Natural killer cell (primary cell): Measurements from ENCODE around the gene NT5DC4. TPM values are rescaled to one million over a fixed set of nuclear protein-coding genes. Genes with fewer than 3 reads are reported as not detected.

ENCODE experiments used
- ATAC-seq, 3 donors: fragments of 150-1000 bp in 2 of 3; fragments of 200-7000 bp in 1 of 3; cut with Tn5 transposase; 1 replicate in 1 of 3; 2 replicates in 2 of 3; pipeline ENCODE4 v1.10.0; 2021; ENCODE audit warnings: mild to moderate bottlenecking in 2 of 3, moderate library complexity in 2 of 3
- DNase-seq, 2 donors: peaks; one replicate each; pipeline versions ENCODE4 v3.0.0 to v3.0.0-alpha.2; 2013 to 2021; ENCODE audit warnings: mixed read lengths in 1 of 2
- H3K27ac ChIP-seq: one replicate; pipeline ENCODE4 v1.5.1; 2013; ENCODE audit warnings: mild to moderate bottlenecking, low read length
- H3K27me3 ChIP-seq: one replicate; pipeline ENCODE4 v1.6.1; 2013; ENCODE audit warnings: low read length; ENCODE audit not compliant: control insufficient read depth, insufficient read depth
- H3K36me3 ChIP-seq: one replicate; pipeline ENCODE4 v1.6.1; 2013; ENCODE audit warnings: low read length; ENCODE audit not compliant: control insufficient read depth, insufficient read depth
- H3K4me1 ChIP-seq: one replicate; pipeline ENCODE4 v1.6.1; 2013; ENCODE audit warnings: low read length; ENCODE audit not compliant: control insufficient read depth, insufficient read depth
- H3K4me3 ChIP-seq: one replicate; pipeline ENCODE4 v1.5.1; 2013; ENCODE audit warnings: low read length
- H3K9me3 ChIP-seq: one replicate; pipeline ENCODE4 v1.6.1; 2013; ENCODE audit warnings: low read length; ENCODE audit not compliant: control insufficient read depth, insufficient read depth
- H3K27ac Mint-ChIP-seq, 2 donors: one replicate each; pipeline ENCODE4 v1.8.0; 2022; ENCODE audit warnings: mild to moderate bottlenecking in 2 of 2, mixed read lengths in 2 of 2, moderate library complexity in 1 of 2
- H3K27me3 Mint-ChIP-seq, 2 donors: one replicate each; pipeline ENCODE4 v1.8.0; 2022; ENCODE audit warnings: low read depth in 2 of 2, mixed read lengths in 2 of 2
- H3K36me3 Mint-ChIP-seq: one replicate; pipeline ENCODE4 v1.8.0; 2022; ENCODE audit warnings: mixed read lengths
- H3K4me1 Mint-ChIP-seq, 2 donors: one replicate each; pipeline ENCODE4 v1.8.0; 2022; ENCODE audit warnings: mixed read lengths in 2 of 2
- H3K4me3 Mint-ChIP-seq: one replicate; pipeline ENCODE4 v1.8.0; 2022; ENCODE audit warnings: mild to moderate bottlenecking, moderate library complexity, mixed read lengths
- H3K9me3 Mint-ChIP-seq, 2 donors: one replicate each; pipeline ENCODE4 v1.8.0; 2022; ENCODE audit warnings: mixed read lengths in 2 of 2
- WGBS: methylation state at CpG from one replicate; pipeline ENCODE4 v1.1.7; 2013; ENCODE audit warnings: missing lambda C conversion rate; ENCODE audit not compliant: insufficient coverage; 5-methylcytosine and 5-hydroxymethylcytosine counted together
- intact Hi-C: fragments of 100-400 bp; cut with micrococcal nuclease; formaldehyde crosslinking; loops from one replicate; pipeline ENCODE4 v1.14.2; 2022
- total RNA-seq, 4 donors: library from RNA; stranded (reverse); fragments of 120-200 nt in 1 of 4; gene quantifications; one replicate each; pipeline versions ENCODE4 v1.2.3 to v1.2.4, GENCODE V29; 2013 to 2022
- TF ChIP-seq, protein P1 (sequence below): fragments of 200-600 bp; IDR thresholded peaks from one replicate; pipeline ENCODE4 v1.8.0; 2022; ENCODE audit warnings: antibody characterized with exemption

NT5DC4 gene
- total RNA-seq, 3 donors from 2014 or later (not counting 1 experiment from before 2014, with no cell fraction given) = 0.45 to 2.0 TPM; not detected in 1

DNA sequence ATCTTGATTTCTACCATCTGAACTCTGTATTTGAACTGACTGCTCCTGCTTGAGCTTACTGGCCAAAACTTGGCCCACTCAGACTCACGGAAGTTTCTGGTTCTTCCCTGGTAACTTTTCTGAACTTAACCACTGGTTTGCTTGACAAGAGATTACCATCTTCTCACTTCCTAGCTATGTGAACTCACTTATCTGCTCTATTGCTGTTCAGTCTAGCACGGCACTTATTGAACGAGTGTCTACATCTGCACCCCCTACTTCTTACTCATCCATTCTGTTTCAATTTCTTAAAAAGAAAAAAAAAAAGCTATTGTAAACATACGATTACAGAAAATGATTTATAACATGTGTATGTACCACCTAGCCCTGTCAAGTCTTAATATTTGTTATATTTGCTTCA is 34.6 kb downstream of the NT5DC4 start:
- no peaks in the 10 kb centered on the region for H3K9me3 ChIP-seq
- Mint-ChIP-seq H3K36me3 (no peaks in the 10 kb centered on the region), H3K27me3 (no peaks in the 10 kb centered on the region), H3K9me3 (no peaks in the 10 kb centered on the region), H3K4me3 (peak overlapping the region; percentile 40), H3K27ac (peak overlapping the region; percentile 4 to 68), H3K4me1 (peaks cover 11 to 18% of the 10 kb centered on the region in 2 donors)
- no peaks in the 10 kb centered on the region for H3K36me3 ChIP-seq
- intact Hi-C loops = no loop called here
- H3K4me3 ChIP-seq = no peak overlapping the region
- peak in 2 of 3 donors; percentile 47 to 81 for ATAC-seq
- TF ChIP-seq, protein P1, sequence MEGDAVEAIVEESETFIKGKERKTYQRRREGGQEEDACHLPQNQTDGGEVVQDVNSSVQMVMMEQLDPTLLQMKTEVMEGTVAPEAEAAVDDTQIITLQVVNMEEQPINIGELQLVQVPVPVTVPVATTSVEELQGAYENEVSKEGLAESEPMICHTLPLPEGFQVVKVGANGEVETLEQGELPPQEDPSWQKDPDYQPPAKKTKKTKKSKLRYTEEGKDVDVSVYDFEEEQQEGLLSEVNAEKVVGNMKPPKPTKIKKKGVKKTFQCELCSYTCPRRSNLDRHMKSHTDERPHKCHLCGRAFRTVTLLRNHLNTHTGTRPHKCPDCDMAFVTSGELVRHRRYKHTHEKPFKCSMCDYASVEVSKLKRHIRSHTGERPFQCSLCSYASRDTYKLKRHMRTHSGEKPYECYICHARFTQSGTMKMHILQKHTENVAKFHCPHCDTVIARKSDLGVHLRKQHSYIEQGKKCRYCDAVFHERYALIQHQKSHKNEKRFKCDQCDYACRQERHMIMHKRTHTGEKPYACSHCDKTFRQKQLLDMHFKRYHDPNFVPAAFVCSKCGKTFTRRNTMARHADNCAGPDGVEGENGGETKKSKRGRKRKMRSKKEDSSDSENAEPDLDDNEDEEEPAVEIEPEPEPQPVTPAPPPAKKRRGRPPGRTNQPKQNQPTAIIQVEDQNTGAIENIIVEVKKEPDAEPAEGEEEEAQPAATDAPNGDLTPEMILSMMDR = no peak
- no peaks in the 10 kb centered on the region for H3K4me1 ChIP-seq
- DNase-seq = no peak
- no peak overlapping the region for H3K27ac ChIP-seq
- no peaks in the 10 kb centered on the region for H3K27me3 ChIP-seq
- 73% methylated on average over 3 of the region's 4 CpGs for WGBS

DNA sequence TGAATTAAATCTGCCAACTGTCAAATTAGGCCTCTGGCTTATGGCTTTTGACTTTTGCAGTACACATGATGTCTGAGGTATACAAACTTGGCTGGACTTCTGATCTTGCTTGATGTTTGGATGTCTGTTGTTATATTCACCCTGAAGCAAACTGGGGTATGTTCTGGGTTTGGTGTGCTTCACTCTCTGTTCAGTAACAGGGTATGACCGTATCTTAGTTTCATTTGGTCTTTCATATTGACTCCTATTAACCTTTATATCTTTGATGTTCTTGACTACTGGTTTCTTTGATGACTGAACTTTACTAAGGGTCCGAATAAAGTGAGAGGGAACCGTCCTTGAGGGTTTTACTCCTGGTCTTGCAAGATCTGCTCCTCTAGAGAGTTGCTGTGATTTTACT is 35.4 kb downstream of the NT5DC4 start:
- Histone ChIP-seq H3K36me3 (no peaks in the 10 kb centered on the region), H3K27me3 (no peaks in the 10 kb centered on the region), H3K9me3 (no peaks in the 10 kb centered on the region), H3K4me1 (no peaks in the 10 kb centered on the region), H3K27ac (no peak overlapping the region), H3K4me3 (no peak overlapping the region)
- DNase-seq (no peak), ATAC-seq (no peak)
- peaks cover 8 to 16% of the 10 kb centered on the region in 2 donors for H3K4me1 Mint-ChIP-seq
- 100% methylated on average over 2 of the region's 3 CpGs for WGBS
- peak overlapping the region; percentile 4 to 68 for H3K27ac Mint-ChIP-seq
- H3K4me3 Mint-ChIP-seq = no peak overlapping the region
- H3K27me3 Mint-ChIP-seq = no peaks in the 10 kb centered on the region
- intact Hi-C loops = no loop called here
- no peaks in the 10 kb centered on the region for H3K36me3 Mint-ChIP-seq
- H3K9me3 Mint-ChIP-seq = no peaks in the 10 kb centered on the region
- TF ChIP-seq, protein P1 = no peak

DNA sequence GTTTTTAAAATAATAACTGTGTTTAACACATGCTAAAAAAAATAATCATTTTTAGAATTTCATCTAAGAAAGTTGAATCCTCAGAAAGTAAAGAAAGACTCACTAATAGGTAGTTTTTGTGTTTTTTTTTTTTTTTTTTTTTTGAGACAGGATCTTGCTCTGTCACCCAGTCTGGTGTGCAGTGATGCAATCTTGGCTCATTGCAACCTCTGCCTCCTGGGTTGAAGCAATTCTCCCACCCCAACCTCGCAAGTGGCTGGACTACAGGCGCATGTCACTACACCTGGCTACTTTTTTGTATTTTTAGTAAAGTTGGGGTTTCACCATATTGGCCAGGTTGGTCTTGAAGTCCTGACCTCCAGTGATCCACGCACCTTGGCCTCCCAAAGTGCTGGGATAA is 36.4 kb downstream of the NT5DC4 start:
- Mint-ChIP-seq H3K4me3 (no peak overlapping the region), H3K36me3 (no peaks in the 10 kb centered on the region), H3K27ac (no peak overlapping the region), H3K9me3 (no peaks in the 10 kb centered on the region), H3K4me1 (peaks cover 8 to 16% of the 10 kb centered on the region in 2 donors), H3K27me3 (no peaks in the 10 kb centered on the region)
- Histone ChIP-seq H3K27ac (no peak overlapping the region), H3K4me1 (no peaks in the 10 kb centered on the region), H3K4me3 (no peak overlapping the region), H3K27me3 (no peaks in the 10 kb centered on the region), H3K9me3 (no peaks in the 10 kb centered on the region), H3K36me3 (no peaks in the 10 kb centered on the region)
- WGBS = 91% methylated on average over 3 of the region's 3 CpGs
- intact Hi-C loops = no loop called here
- ATAC-seq (no peak), DNase-seq (no peak)
- TF ChIP-seq, protein P1 = no peak

DNA sequence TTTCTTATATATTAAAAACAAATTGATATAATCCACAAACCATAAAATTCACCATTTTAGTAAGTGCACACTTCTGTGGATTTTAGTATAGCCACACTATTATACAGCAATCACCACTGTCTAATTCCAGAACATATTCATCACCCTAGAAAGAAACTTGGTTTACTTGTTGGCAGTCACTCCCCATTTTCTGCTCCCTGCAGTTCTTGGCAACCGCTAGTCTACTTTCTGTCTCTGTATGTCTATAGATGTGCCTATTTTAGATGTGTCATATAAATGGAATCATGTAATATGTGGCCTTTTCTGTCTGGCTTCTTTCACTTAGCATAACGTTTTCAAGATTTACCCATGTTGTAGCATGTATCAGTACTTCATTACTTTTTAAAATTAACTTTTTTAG is 37.9 kb downstream of the NT5DC4 start:
- WGBS = 100% methylated on average over 1 of the region's 2 CpGs
- Mint-ChIP-seq H3K27ac (peak overlapping the region in 1 of 2 donors; percentile 11), H3K36me3 (no peaks in the 10 kb centered on the region), H3K4me1 (peaks cover 10 to 12% of the 10 kb centered on the region in 2 donors), H3K9me3 (no peaks in the 10 kb centered on the region), H3K4me3 (no peak overlapping the region), H3K27me3 (no peaks in the 10 kb centered on the region)
- Histone ChIP-seq H3K4me1 (peaks cover 2% of the 10 kb centered on the region), H3K27ac (no peak overlapping the region), H3K27me3 (no peaks in the 10 kb centered on the region), H3K9me3 (no peaks in the 10 kb centered on the region), H3K4me3 (no peak overlapping the region), H3K36me3 (no peaks in the 10 kb centered on the region)
- ATAC-seq = no peak
- DNase-seq = no peak
- TF ChIP-seq, protein P1 = no peak
- intact Hi-C loops = no loop called here
